Trophoblast cell (in vitro differentiated cells and primary cell): Measurements from ENCODE around the gene PPP2R2D.

ENCODE experiments used
- DNase-seq, 2 donors: peaks; one replicate each; pipeline ENCODE4 v3.0.0-alpha.2; 2016
- H2AFZ ChIP-seq: 2 replicates; pipeline ENCODE4 v1.6.1; 2013; ENCODE audit warnings: low read length, moderate library complexity, mild to moderate bottlenecking; ENCODE audit not compliant: insufficient read depth, poor library complexity
- H2AK5ac ChIP-seq: 2 replicates; pipeline ENCODE4 v1.6.1; 2013; ENCODE audit warnings: mild to moderate bottlenecking, low read length
- H2BK120ac ChIP-seq: 2 replicates; pipeline ENCODE4 v1.6.1; 2013; ENCODE audit warnings: low read length, mild to moderate bottlenecking, moderate library complexity; ENCODE audit not compliant: insufficient read depth, poor library complexity
- H2BK12ac ChIP-seq: 2 replicates; pipeline ENCODE4 v1.6.1; 2013; ENCODE audit warnings: mild to moderate bottlenecking, low read length, moderate library complexity
- H2BK5ac ChIP-seq: 2 replicates; pipeline ENCODE4 v1.6.1; 2013; ENCODE audit warnings: low read length, low read depth, moderate library complexity, mild to moderate bottlenecking; ENCODE audit not compliant: poor library complexity
- H3K14ac ChIP-seq: 2 replicates; pipeline ENCODE4 v1.6.1; 2013; ENCODE audit warnings: mild to moderate bottlenecking, low read length
- H3K18ac ChIP-seq: 2 replicates; pipeline ENCODE4 v1.6.1; 2013; ENCODE audit warnings: mild to moderate bottlenecking, low read length
- H3K23ac ChIP-seq: 2 replicates; pipeline ENCODE4 v1.6.1; 2013; ENCODE audit warnings: low read length
- H3K27ac ChIP-seq: 2 replicates; pipeline ENCODE4 v1.5.1; 2013; ENCODE audit warnings: low read depth, mild to moderate bottlenecking, inconsistent platforms, low read length, moderate library complexity
- H3K27me3 ChIP-seq: 2 replicates; pipeline ENCODE4 v1.6.1; 2013; ENCODE audit warnings: inconsistent platforms, mild to moderate bottlenecking, low read length, moderate library complexity; ENCODE audit not compliant: insufficient read depth
- H3K36me3 ChIP-seq, 2 experiments: 1 replicate in 1 of 2; 2 replicates in 1 of 2; pipeline ENCODE4 v1.6.1; 2013; ENCODE audit warnings: low read length in 2 of 2, mild to moderate bottlenecking in 2 of 2, moderate library complexity in 1 of 2; ENCODE audit not compliant: insufficient read depth in 2 of 2, control insufficient read depth in 1 of 2
- H3K4ac ChIP-seq: 2 replicates; pipeline ENCODE4 v1.6.1; 2013; ENCODE audit warnings: low read depth, mild to moderate bottlenecking, low read length, moderate library complexity
- H3K4me1 ChIP-seq, 2 experiments: 1 replicate in 1 of 2; 2 replicates in 1 of 2; pipeline ENCODE4 v1.6.1; 2013; ENCODE audit warnings: low read length in 2 of 2, mild to moderate bottlenecking in 2 of 2, moderate library complexity in 1 of 2; ENCODE audit not compliant: insufficient read depth in 2 of 2, control insufficient read depth in 1 of 2
- H3K4me2 ChIP-seq: 2 replicates; pipeline ENCODE4 v1.6.1; 2013; ENCODE audit warnings: inconsistent platforms, mild to moderate bottlenecking, low read length, moderate library complexity
- H3K4me3 ChIP-seq: 2 replicates; pipeline ENCODE4 v1.5.1; 2013; ENCODE audit warnings: mild to moderate bottlenecking, low read depth, low read length, inconsistent platforms
- H3K79me1 ChIP-seq: one replicate; pipeline ENCODE4 v1.6.1; 2013; ENCODE audit warnings: low read length
- H3K79me2 ChIP-seq: 2 replicates; pipeline ENCODE4 v1.6.1; 2013; ENCODE audit warnings: low read length, mild to moderate bottlenecking; ENCODE audit not compliant: control insufficient read depth, insufficient read depth, poor library complexity
- H3K9ac ChIP-seq: 2 replicates; pipeline ENCODE4 v1.6.1; 2013; ENCODE audit warnings: mild to moderate bottlenecking, low read length
- H3K9me3 ChIP-seq: 2 replicates; pipeline ENCODE4 v1.6.1; 2013; ENCODE audit warnings: low read depth, mild to moderate bottlenecking, control low read depth, inconsistent platforms, low read length; ENCODE audit not compliant: insufficient read depth
- H4K12ac ChIP-seq: 2 replicates; pipeline ENCODE4 v1.6.1; 2013; ENCODE audit warnings: low read depth, mild to moderate bottlenecking, low read length, moderate library complexity
- H4K8ac ChIP-seq: 2 replicates; pipeline ENCODE4 v1.6.1; 2013; ENCODE audit warnings: low read depth, mild to moderate bottlenecking, low read length, moderate library complexity
- H4K91ac ChIP-seq: one replicate; pipeline ENCODE4 v1.6.1; 2013; ENCODE audit warnings: low read depth, mild to moderate bottlenecking, low read length, moderate library complexity
- WGBS: extraction: QIAGEN DNeasy Blood & Tissue Kit; methylation state at CpG from one replicate; pipeline ENCODE4 v1.1.7; 2013; ENCODE audit warnings: missing lambda C conversion rate; ENCODE audit not compliant: insufficient read length, insufficient coverage; ENCODE audit errors: extremely low coverage; 5-methylcytosine and 5-hydroxymethylcytosine counted together

Gene PPP2R2D

DNA sequence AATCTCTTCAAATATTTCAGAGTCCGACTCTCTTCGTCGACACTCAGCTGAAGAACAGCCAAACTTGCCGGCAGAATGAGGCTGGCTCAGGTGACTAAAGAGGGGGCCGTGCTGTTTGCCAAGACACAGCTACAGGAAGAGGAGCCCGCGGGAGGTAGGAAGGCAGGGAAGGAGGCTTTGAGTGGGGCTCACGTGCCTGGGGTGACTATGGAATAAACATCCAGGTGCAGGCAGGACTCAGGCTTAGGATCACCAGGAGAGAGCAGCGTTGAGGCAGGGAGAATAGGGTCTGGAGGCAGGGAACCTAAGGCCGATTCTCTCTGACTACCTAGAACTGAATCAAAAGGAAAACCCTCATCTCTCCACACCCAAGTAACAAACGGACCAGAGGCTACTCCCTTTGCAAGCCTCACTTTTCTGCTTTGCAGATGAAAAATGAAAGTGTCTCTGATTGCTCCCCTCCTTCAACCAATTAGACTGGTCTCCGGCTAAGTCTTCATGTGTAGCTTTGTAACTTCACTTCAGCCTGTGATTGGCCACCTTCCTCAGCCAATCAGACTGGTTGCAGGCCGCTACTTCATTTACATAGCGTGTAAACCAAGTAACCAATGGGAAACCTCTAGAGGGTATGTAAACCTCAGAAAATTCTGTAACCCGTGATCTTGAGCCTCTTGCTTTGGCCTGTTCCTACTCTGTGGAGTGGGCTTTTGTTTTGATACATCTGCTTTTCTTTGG is 100.6 kb downstream of the PPP2R2D start:
- no peak overlapping the region for H3K4ac ChIP-seq
- H3K36me3 ChIP-seq, result peaks cover 0 to 5% of the 10 kb centered on the region in 2 experiments
- no peak overlapping the region for H2BK5ac ChIP-seq
- H3K79me2 ChIP-seq, result no peaks in the 10 kb centered on the region
- H3K18ac ChIP-seq, result no peak overlapping the region
- no peak overlapping the region for H3K23ac ChIP-seq
- H2BK12ac ChIP-seq, result no peak overlapping the region
- H3K27ac ChIP-seq, result no peak overlapping the region
- no peak for DNase-seq
- no peak overlapping the region for H3K14ac ChIP-seq
- peaks cover 19 to 20% of the 10 kb centered on the region in 2 experiments for H3K4me1 ChIP-seq
- no peak overlapping the region for H3K4me2 ChIP-seq
- no peak overlapping the region for H4K8ac ChIP-seq
- H3K4me3 ChIP-seq, result no peak overlapping the region
- no peak overlapping the region for H4K91ac ChIP-seq
- H2BK120ac ChIP-seq, result no peak overlapping the region
- H3K9ac ChIP-seq, result no peak overlapping the region
- no peak overlapping the region for H4K12ac ChIP-seq
- H3K79me1 ChIP-seq, result peaks cover 21% of the 10 kb centered on the region
- H2AK5ac ChIP-seq, result no peak overlapping the region
- no CpG with 5 or more reads among the region's 15 CpGs for WGBS
- peaks cover 5% of the 10 kb centered on the region for H3K9me3 ChIP-seq
- H2AFZ ChIP-seq, result peak overlapping the region; percentile 23
- H3K27me3 ChIP-seq, result no peaks in the 10 kb centered on the region

DNA sequence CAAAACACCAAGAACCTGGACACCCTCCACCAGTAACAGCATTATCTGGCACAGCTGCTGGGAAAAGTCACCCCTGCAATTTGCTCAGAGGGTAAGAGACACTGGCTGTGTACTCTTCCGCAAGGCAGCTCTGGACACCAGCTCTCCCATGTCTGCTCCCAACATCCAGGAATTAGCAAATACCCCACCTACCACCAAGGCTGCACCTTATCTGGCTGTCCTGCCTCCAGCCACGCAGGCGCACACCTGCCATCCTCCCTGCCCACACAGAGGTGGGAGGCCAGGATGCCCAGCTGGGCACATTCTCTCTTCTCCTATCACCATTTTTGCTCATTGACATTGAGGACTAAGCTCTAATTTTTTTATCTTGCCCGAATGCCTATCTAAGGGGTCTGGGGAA is 101.2 kb downstream of the PPP2R2D start:
- H3K9me3 ChIP-seq, result peaks cover 4% of the 10 kb centered on the region
- peaks cover 18 to 19% of the 10 kb centered on the region in 2 experiments for H3K4me1 ChIP-seq
- no CpG with 5 or more reads among the region's 4 CpGs for WGBS
- H2BK120ac ChIP-seq, result no peak overlapping the region
- H3K79me1 ChIP-seq, result peaks cover 17% of the 10 kb centered on the region
- no peak overlapping the region for H2BK12ac ChIP-seq
- H3K4ac ChIP-seq, result no peak overlapping the region
- H3K36me3 ChIP-seq, result peaks cover 0 to 5% of the 10 kb centered on the region in 2 experiments
- no peaks in the 10 kb centered on the region for H3K79me2 ChIP-seq
- no peak overlapping the region for H3K4me2 ChIP-seq
- no peak overlapping the region for H4K12ac ChIP-seq
- H2AK5ac ChIP-seq, result no peak overlapping the region
- no peak overlapping the region for H4K91ac ChIP-seq
- H3K27ac ChIP-seq, result no peak overlapping the region
- H2BK5ac ChIP-seq, result no peak overlapping the region
- DNase-seq, result no peak
- H3K27me3 ChIP-seq, result no peaks in the 10 kb centered on the region
- H3K9ac ChIP-seq, result no peak overlapping the region
- H3K4me3 ChIP-seq, result no peak overlapping the region
- H4K8ac ChIP-seq, result no peak overlapping the region
- no peak overlapping the region for H3K14ac ChIP-seq
- H3K18ac ChIP-seq, result no peak overlapping the region
- no peak overlapping the region for H3K23ac ChIP-seq
- H2AFZ ChIP-seq, result no peak overlapping the region

DNA sequence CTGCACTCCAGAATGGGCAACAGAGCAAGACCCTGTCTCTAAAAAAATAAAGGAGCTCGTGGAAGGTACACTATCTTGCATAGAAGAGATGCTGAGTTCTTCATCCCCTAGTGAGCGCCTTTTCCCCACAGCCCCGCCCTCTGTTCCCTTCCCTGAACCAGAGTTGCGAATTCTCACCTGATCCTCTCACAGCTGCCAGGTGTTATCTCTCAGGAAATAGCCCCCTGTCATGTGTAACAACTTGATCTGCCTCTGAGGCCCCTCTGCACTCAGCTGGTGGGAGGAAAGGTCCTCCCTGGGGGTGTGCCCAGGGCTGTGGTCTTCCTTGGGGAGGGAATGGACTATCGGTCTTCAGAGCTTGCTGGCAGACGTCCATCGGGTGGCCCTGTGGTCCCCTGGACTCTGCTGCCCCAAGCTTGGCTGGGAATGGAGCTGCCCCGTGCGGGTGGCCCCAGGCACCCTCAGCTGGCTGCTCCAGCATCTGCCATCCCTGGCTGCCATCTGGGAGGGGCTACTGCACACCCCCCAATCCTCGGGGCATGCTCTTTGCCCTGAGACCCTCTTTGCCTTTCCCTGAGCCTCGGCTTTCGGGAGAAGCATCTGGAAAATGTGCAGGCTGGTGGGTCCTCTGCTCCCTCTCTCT is 102.6 kb downstream of the PPP2R2D start:
- Histone ChIP-seq H2BK12ac (no peak overlapping the region), H3K4me2 (no peak overlapping the region), H3K4ac (no peak overlapping the region), H3K79me1 (peaks cover 10% of the 10 kb centered on the region), H3K9ac (no peak overlapping the region), H4K91ac (no peak overlapping the region), H3K4me1 (peaks cover 10% of the 10 kb centered on the region in 2 experiments), H3K27ac (no peak overlapping the region), H2AFZ (no peak overlapping the region), H3K18ac (no peak overlapping the region), H3K23ac (no peak overlapping the region), H2AK5ac (no peak overlapping the region), H3K9me3 (peaks cover 4% of the 10 kb centered on the region), H3K14ac (no peak overlapping the region), H3K27me3 (no peaks in the 10 kb centered on the region), H3K79me2 (no peaks in the 10 kb centered on the region), H3K36me3 (peaks cover 0 to 5% of the 10 kb centered on the region in 2 experiments), H3K4me3 (no peak overlapping the region), H2BK5ac (no peak overlapping the region), H4K8ac (no peak overlapping the region), H4K12ac (no peak overlapping the region), H2BK120ac (no peak overlapping the region)
- no peak for DNase-seq
- no CpG with 5 or more reads among the region's 12 CpGs for WGBS

DNA sequence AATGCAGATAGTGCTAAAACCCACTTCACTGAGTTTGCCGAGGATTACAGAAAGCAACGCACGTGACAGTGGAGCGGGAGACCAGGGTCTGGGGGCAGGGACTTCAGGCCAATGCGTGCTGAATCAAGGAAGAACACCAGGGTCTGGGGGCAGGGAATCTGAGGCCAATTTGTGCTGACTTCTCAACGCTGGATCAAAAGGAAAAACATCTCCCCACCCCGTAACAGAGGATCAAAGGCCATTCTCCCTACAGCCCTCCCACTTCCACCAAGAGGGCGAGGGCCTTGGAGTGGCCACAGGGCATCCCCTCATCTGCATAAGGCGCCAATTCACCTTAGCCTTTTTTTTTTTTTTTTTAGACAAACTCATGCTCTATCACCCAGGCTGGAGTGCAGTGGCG is 103.2 kb downstream of the PPP2R2D start:
- Histone ChIP-seq H4K12ac (no peak overlapping the region), H4K8ac (no peak overlapping the region), H3K36me3 (peaks cover 0 to 5% of the 10 kb centered on the region in 2 experiments), H3K9me3 (peaks cover 4% of the 10 kb centered on the region), H3K27ac (no peak overlapping the region), H3K27me3 (no peaks in the 10 kb centered on the region), H2AFZ (no peak overlapping the region), H2BK5ac (no peak overlapping the region), H3K79me2 (no peaks in the 10 kb centered on the region), H2BK12ac (no peak overlapping the region), H3K4me2 (no peak overlapping the region), H3K14ac (no peak overlapping the region), H3K18ac (no peak overlapping the region), H4K91ac (no peak overlapping the region), H2BK120ac (no peak overlapping the region), H3K4me1 (peaks cover 4% of the 10 kb centered on the region in 2 experiments), H3K23ac (no peak overlapping the region), H3K4me3 (no peak overlapping the region), H3K9ac (no peak overlapping the region), H3K79me1 (peaks cover 5% of the 10 kb centered on the region), H3K4ac (no peak overlapping the region), H2AK5ac (no peak overlapping the region)
- WGBS, result no CpG with 5 or more reads among the region's 10 CpGs
- no peak for DNase-seq
